H9 (cell line): ENCODE data around the gene WLS. TPM values are rescaled to one million over a fixed set of nuclear protein-coding genes. Genes with fewer than 3 reads are reported as not detected.

Experiments used
- DNase-seq: peaks from one replicate; pipeline ENCODE4 v3.0.0-alpha.2; 2017
- H2AFZ ChIP-seq: one replicate; pipeline ENCODE4 v1.6.1; 2013; ENCODE audit warnings: mild to moderate bottlenecking, low read length, control low read depth, moderate library complexity
- H2AK5ac ChIP-seq: 2 replicates; pipeline ENCODE4 v1.6.1; 2013; ENCODE audit warnings: low read length, control low read depth, mixed read lengths; ENCODE audit not compliant: insufficient read length
- H2BK120ac ChIP-seq: one replicate; pipeline ENCODE4 v1.6.1; 2013; ENCODE audit warnings: low read depth, mild to moderate bottlenecking, low read length, control low read depth, inconsistent platforms; ENCODE audit not compliant: poor library complexity, severe bottlenecking
- H2BK12ac ChIP-seq: 2 replicates; pipeline ENCODE4 v1.6.1; 2013; ENCODE audit warnings: low read length, control low read depth, mixed read lengths, low read depth; ENCODE audit not compliant: insufficient read length
- H2BK15ac ChIP-seq: 2 replicates; pipeline ENCODE4 v1.6.1; 2013; ENCODE audit warnings: low read depth, low read length, control low read depth
- H2BK20ac ChIP-seq: one replicate; pipeline ENCODE4 v1.6.1; 2013; ENCODE audit warnings: low read depth, mild to moderate bottlenecking, low read length, control low read depth, inconsistent platforms; ENCODE audit not compliant: poor library complexity, severe bottlenecking
- H2BK5ac ChIP-seq: 2 replicates; pipeline ENCODE4 v1.6.1; 2013; ENCODE audit warnings: low read length, control low read depth, mixed read lengths; ENCODE audit not compliant: insufficient read length
- H3K14ac ChIP-seq: 2 replicates; pipeline ENCODE4 v1.6.1; 2013; ENCODE audit warnings: low read length, control low read depth; ENCODE audit not compliant: insufficient read depth
- H3K18ac ChIP-seq: 2 replicates; pipeline ENCODE4 v1.6.1; 2013; ENCODE audit warnings: low read depth, mild to moderate bottlenecking, mixed read lengths, low read length, control low read depth; ENCODE audit not compliant: insufficient read length
- H3K23ac ChIP-seq: 2 replicates; pipeline ENCODE4 v1.6.1; 2013; ENCODE audit warnings: low read length, control low read depth, mixed read lengths, low read depth; ENCODE audit not compliant: insufficient read length
- H3K23me2 ChIP-seq: 2 replicates; pipeline ENCODE4 v1.6.1; 2013; ENCODE audit warnings: low read depth, mild to moderate bottlenecking, mixed read lengths, low read length, control low read depth; ENCODE audit not compliant: insufficient read length, poor library complexity, severe bottlenecking
- H3K27ac ChIP-seq: 2 replicates; pipeline ENCODE4 v1.5.1; 2013; ENCODE audit warnings: low read length, control low read depth, mixed read lengths, low read depth; ENCODE audit not compliant: insufficient read length
- H3K27me3 ChIP-seq: 2 replicates; pipeline ENCODE4 v1.6.1; 2013; ENCODE audit warnings: low read length, control low read depth, inconsistent platforms; ENCODE audit not compliant: insufficient read depth
- H3K4ac ChIP-seq: 2 replicates; pipeline ENCODE4 v1.6.1; 2013; ENCODE audit warnings: low read depth, mild to moderate bottlenecking, control low read depth, inconsistent platforms, low read length, moderate library complexity
- H3K4me1 ChIP-seq: 2 replicates; pipeline ENCODE4 v1.6.1; 2013; ENCODE audit warnings: low read length, control low read depth, inconsistent platforms; ENCODE audit not compliant: insufficient read depth
- H3K4me2 ChIP-seq: 2 replicates; pipeline ENCODE4 v1.6.1; 2013; ENCODE audit warnings: low read length, control low read depth, mixed read lengths; ENCODE audit not compliant: insufficient read length, insufficient read depth
- H3K56ac ChIP-seq: 2 replicates; pipeline ENCODE4 v1.6.1; 2013; ENCODE audit warnings: low read depth, mild to moderate bottlenecking, mixed read lengths, low read length, control low read depth; ENCODE audit not compliant: insufficient read length
- H3K79me1 ChIP-seq: 2 replicates; pipeline ENCODE4 v1.6.1; 2013; ENCODE audit warnings: low read depth, mild to moderate bottlenecking, moderate library complexity, low read length, control low read depth, inconsistent platforms; ENCODE audit not compliant: insufficient read depth, poor library complexity, severe bottlenecking
- H3K79me2 ChIP-seq: 2 replicates; pipeline ENCODE4 v1.6.1; 2013; ENCODE audit warnings: low read length, control low read depth, inconsistent platforms; ENCODE audit not compliant: insufficient read depth
- H3K9ac ChIP-seq: 2 replicates; pipeline ENCODE4 v1.6.1; 2013; ENCODE audit warnings: low read length, control low read depth, mixed read lengths; ENCODE audit not compliant: insufficient read length; ENCODE audit errors: extremely low read depth
- H3K9me3 ChIP-seq: one replicate; pipeline ENCODE4 v1.6.1; 2013; ENCODE audit warnings: low read depth, low read length, inconsistent platforms; ENCODE audit not compliant: control insufficient read depth
- H3T11ph ChIP-seq: one replicate; pipeline ENCODE4 v1.6.1; 2013; ENCODE audit warnings: mild to moderate bottlenecking, low read length, control low read depth, inconsistent platforms
- H4K20me1 ChIP-seq: one replicate; pipeline ENCODE4 v1.6.1; 2013; ENCODE audit not compliant: control insufficient read depth, insufficient read length, insufficient read depth
- H4K5ac ChIP-seq: 2 replicates; pipeline ENCODE4 v1.6.1; 2013; ENCODE audit warnings: low read depth, mild to moderate bottlenecking, mixed read lengths, low read length, control low read depth; ENCODE audit not compliant: insufficient read length
- H4K8ac ChIP-seq: replicated peaks from 2 replicates; pipeline ENCODE4 v1.6.1; 2013; ENCODE audit warnings: low read length, control low read depth, mixed read lengths, low read depth; ENCODE audit not compliant: insufficient read length
- H4K91ac ChIP-seq: 2 replicates; pipeline ENCODE4 v1.6.1; 2013; ENCODE audit warnings: low read depth, mild to moderate bottlenecking, moderate library complexity, mixed read lengths, low read length, control low read depth; ENCODE audit not compliant: insufficient read length
- H3K27ac Mint-ChIP-seq, 3 experiments: 2 replicates in 2 of 3; 3 replicates in 1 of 3; pipeline ENCODE4 v1.8.0; 2020 to 2021; ENCODE audit warnings: mixed read lengths in 3 of 3, mild to moderate bottlenecking in 1 of 3, moderate library complexity in 1 of 3
- H3K27me3 Mint-ChIP-seq: 2 replicates; pipeline ENCODE4 v1.8.0; 2021; ENCODE audit warnings: low read depth, mild to moderate bottlenecking, moderate library complexity, mixed read lengths
- H3K36me3 Mint-ChIP-seq, 3 experiments: 2 replicates in 2 of 3; 3 replicates in 1 of 3; pipeline ENCODE4 v1.8.0; 2020 to 2021; ENCODE audit warnings: low read depth in 3 of 3, mixed read lengths in 3 of 3; ENCODE audit not compliant: insufficient read depth in 1 of 3
- H3K4me1 Mint-ChIP-seq, 2 experiments: 2 replicates each; pipeline ENCODE4 v1.8.0; 2020; ENCODE audit warnings: mixed read lengths in 2 of 2
- H3K4me3 Mint-ChIP-seq, 2 experiments: 2 replicates in 1 of 2; 3 replicates in 1 of 2; pipeline ENCODE4 v1.8.0; 2020 to 2021; ENCODE audit warnings: mild to moderate bottlenecking in 2 of 2, mixed read lengths in 2 of 2, moderate library complexity in 1 of 2
- H3K9me3 Mint-ChIP-seq, 2 experiments: 2 replicates in 1 of 2; 3 replicates in 1 of 2; pipeline ENCODE4 v1.8.0; 2020; ENCODE audit warnings: mild to moderate bottlenecking in 2 of 2, mixed read lengths in 2 of 2, moderate library complexity in 1 of 2
- CTCF ChIP-seq: fragments of 200-600 bp; sonication (generic); conservative IDR thresholded peaks from 3 replicates; pipeline ENCODE4 v1.8.0; 2021; ENCODE audit warnings: antibody characterized with exemption, mild to moderate bottlenecking
- WGBS: extraction: QIAGEN DNeasy Blood & Tissue Kit; methylation state at CpG from one replicate; pipeline ENCODE4 v1.1.7; 2013; ENCODE audit warnings: missing lambda C conversion rate, low lambda C conversion rate, mixed read lengths; ENCODE audit not compliant: insufficient read length; ENCODE audit errors: extremely low coverage; 5-methylcytosine and 5-hydroxymethylcytosine counted together
- total RNA-seq: library from RNA; stranded (reverse); gene quantifications from 2 replicates; pipeline ENCODE4 v1.2.1, GENCODE V29; 2021

The WLS gene
- total RNA-seq, 1 experiment from 2014 or later: 0.94 TPM

- H3K27ac Mint-ChIP-seq: no peak overlapping the region
- no peaks in the 10 kb centered on the region for H3K23me2 ChIP-seq
- no peak overlapping the region for H3K18ac ChIP-seq
- no peaks in the 10 kb centered on the region for H4K20me1 ChIP-seq
- H3K79me1 ChIP-seq: no peaks in the 10 kb centered on the region
- H3T11ph ChIP-seq: no peak overlapping the region
- no peak for DNase-seq
- 88% methylated on average over 1 of the region's 3 CpGs for WGBS
- peaks cover 2 to 3% of the 10 kb centered on the region in 2 experiments; a peak in 3 of 4 replicates for H3K4me1 Mint-ChIP-seq
- no peak overlapping the region for H3K56ac ChIP-seq
- H3K4me1 ChIP-seq: no peaks in the 10 kb centered on the region
- H3K23ac ChIP-seq: no peak overlapping the region
- no peaks in the 10 kb centered on the region for H3K36me3 Mint-ChIP-seq
- H3K9me3 ChIP-seq: no peaks in the 10 kb centered on the region
- peak; percentile 90 for TF ChIP-seq CTCF
- no peak overlapping the region for H2BK12ac ChIP-seq
- H4K91ac ChIP-seq: no peak overlapping the region
- no peak overlapping the region for H3K27ac ChIP-seq
- H3K4me2 ChIP-seq: no peak overlapping the region
- no peaks in the 10 kb centered on the region for H3K27me3 ChIP-seq
- no peak overlapping the region for H2BK5ac ChIP-seq
- no peak overlapping the region for H4K5ac ChIP-seq
- peaks cover 11% of the 10 kb centered on the region for H3K27me3 Mint-ChIP-seq
- H3K4me3 Mint-ChIP-seq: no peak overlapping the region
- H4K8ac ChIP-seq: no peak overlapping the region
- no peaks in the 10 kb centered on the region for H3K79me2 ChIP-seq
- H3K14ac ChIP-seq: no peak overlapping the region
- no peak overlapping the region for H2BK120ac ChIP-seq
- H3K9ac ChIP-seq: no peak overlapping the region
- no peak overlapping the region for H2BK20ac ChIP-seq
- H3K9me3 Mint-ChIP-seq: no peaks in the 10 kb centered on the region
- no peak overlapping the region for H3K4ac ChIP-seq
- no peak overlapping the region for H2AFZ ChIP-seq
- no peak overlapping the region for H2AK5ac ChIP-seq
- no peak overlapping the region for H2BK15ac ChIP-seq
These were observed 115.6 kb downstream of the WLS start for GRCh38 chr1:68116643-68117235.
